ENCODE results near the gene CUX1. TPM values are rescaled to one million over a fixed set of nuclear protein-coding genes. Genes with fewer than 3 reads are reported as not detected.

CUX1 gene
- total RNA-seq, 1 donor from 2014 or later: 97.4 TPM

DNA sequence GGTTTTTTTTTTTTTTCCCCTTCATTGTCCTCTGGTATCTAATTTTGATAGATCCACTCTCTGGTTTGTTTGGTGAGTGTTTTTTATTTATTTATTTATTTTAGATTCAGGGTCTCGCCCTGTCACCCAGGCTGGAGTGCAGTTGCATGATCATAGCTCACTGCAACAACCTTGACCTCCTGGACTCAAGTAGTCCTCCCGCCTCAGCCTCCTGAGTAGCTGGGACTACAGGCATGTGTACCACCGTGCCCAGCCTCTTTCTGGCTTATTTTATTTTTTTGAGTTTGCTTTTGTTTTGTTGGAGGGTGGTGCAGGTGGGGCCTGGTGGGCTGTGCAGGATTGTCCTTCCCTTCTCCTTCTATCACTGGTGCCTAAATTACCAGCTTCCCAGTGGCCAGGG lies 282.0 kb downstream of the CUX1 start:
- DNase-seq: no peak
- ATAC-seq (ENCODE audit: poor library complexity): no peak
- intact Hi-C loops (cut with DNase I): no loop called here

DNA sequence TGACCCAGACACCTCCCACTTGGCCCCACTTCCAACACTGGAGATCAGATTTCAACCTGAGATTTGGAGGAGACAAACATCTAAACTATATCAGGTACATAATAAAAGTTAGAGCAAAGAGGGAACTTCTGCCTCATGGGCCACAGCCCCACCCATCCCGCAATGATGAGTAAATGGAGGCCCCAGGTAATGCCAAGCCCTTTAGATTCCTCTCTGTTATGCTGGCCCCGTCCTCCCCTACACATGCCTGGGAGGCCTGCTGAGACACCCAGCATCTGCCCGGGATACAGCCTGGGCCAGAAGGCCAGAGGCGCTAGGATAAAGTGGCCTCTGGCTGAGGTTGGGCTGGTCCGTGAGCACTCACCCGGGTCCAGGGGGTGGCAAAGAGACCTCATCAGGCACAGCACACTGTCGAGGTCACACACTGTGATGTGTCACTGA lies 283.7 kb downstream of the CUX1 start:
- no peak for ATAC-seq (ENCODE audit: poor library complexity)

DNA sequence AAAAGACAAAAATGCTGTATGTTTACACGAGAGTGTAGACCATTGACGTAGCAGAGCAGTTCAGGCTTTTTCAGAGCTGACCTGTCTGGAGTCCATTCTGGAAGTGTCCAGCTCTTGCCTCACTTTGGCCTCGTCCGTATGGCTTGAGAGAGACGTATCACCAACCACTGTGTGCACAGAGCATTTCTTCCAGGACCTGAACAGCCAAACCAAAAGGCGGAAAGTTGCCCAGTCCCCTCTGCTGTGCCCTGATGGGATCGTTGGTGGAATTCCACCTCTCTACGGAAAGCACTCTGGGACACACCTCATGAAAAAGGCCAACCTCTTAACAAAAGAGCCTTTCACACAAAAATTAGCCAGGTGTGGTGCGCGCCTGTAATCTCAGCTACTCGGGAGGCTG lies 284.5 kb downstream of the CUX1 start:
- intact Hi-C loops (cut with DNase I): no loop called here
- DNase-seq: no peak
- ATAC-seq (ENCODE audit: poor library complexity): no peak

More for the DNA sequence above, 283.7 kb downstream of the CUX1 start:
- no peak for DNase-seq
- intact Hi-C loops (cut with DNase I): no loop called here

DNA sequence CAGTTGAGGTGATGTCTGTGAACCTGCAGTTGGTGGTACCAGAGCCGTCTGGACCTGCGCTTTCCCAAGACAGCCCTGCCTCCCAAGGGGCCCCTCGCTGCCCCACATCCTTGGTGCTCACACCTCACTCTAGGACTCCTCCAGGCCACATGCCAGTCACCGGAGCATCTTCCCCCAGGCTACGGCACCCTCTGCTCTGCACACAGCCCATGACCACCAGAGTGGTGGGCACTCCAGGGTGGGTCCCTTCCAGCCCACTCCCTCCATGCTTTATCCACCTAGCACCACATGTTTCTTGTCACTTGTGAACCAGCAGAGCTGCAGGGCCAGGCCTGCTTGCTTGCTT lies 285.6 kb downstream of the CUX1 start:
- no peak for DNase-seq
- intact Hi-C loops (cut with DNase I): no loop called here
- no peak for ATAC-seq (ENCODE audit: poor library complexity)

DNA sequence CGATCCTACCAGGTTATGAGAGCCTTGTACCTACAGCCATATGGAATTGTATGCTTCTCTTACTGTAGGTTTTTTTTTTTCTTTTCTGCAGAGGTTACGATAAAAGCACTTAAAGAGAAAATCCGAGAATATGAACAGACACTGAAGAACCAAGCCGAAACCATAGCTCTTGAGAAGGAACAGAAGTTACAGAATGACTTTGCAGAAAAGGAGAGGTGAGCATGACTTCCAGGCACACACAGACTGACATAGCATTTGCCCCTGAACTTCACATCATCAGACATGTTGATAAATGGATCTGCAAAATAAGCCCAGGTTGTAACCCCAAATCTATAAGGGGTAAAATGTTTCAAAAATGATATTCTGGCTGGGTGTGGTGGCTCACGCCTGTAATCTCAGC lies 286.8 kb downstream of the CUX1 start:
- intact Hi-C loops (cut with DNase I): no loop called here

DNA sequence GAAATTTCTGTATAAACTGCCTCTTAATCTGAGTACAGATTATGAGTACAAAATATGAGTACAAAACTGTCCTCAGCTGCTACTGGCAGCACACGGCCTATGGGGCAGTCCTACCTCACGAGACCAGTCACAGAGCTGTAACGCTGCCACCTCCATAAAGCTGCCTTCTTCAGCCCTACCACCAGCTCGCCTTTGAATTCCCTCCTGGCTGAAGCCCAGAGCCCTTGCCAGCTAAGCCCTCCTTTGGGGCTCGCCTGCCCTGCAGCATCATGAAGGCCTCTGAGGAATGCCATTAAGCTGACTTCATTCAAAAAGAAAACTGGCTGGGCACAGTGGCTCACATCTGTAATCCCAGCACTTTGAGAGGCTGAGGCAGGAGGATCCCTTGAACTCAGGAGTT lies 289.2 kb downstream of the CUX1 start:
- intact Hi-C loops (cut with DNase I): no loop called here
- ATAC-seq (ENCODE audit: poor library complexity) (no peak), DNase-seq (no peak)

More for the DNA sequence above, 286.8 kb downstream of the CUX1 start:
- DNase-seq (no peak), ATAC-seq (ENCODE audit: poor library complexity) (no peak)

DNA sequence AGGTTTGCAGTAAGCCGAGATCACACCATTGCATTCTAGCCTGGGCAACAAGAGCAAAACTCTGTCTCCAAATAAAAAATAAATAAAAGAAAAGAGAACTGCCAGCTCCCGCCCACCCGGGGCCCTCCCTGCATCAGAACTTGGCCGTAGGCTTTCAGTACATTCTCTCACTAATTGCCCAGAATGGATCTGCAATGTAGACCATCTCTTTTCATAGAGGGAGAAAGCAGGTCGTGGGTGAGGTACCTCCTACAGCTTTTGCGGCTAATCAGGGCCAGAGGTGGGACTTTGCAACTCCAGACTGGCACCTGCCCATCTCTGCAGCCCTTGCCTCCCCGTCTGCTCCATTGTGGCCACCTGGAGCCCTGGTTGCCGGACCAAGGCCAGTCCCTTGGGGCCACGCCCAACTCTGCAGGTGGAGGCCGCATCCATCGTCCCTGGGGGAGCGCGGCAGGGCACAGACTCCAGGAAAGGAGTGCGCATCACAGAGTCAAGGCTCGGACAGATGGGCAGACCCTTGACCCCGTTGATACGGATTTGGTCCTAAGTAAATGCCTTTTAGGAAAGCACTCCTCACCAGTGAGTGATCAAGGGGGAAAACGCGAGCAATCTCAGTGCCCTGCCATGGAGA lies 290.2 kb downstream of the CUX1 start:
- intact Hi-C loops (cut with DNase I): no loop called here
- no peak for ATAC-seq (ENCODE audit: poor library complexity)
- no peak for DNase-seq

DNA sequence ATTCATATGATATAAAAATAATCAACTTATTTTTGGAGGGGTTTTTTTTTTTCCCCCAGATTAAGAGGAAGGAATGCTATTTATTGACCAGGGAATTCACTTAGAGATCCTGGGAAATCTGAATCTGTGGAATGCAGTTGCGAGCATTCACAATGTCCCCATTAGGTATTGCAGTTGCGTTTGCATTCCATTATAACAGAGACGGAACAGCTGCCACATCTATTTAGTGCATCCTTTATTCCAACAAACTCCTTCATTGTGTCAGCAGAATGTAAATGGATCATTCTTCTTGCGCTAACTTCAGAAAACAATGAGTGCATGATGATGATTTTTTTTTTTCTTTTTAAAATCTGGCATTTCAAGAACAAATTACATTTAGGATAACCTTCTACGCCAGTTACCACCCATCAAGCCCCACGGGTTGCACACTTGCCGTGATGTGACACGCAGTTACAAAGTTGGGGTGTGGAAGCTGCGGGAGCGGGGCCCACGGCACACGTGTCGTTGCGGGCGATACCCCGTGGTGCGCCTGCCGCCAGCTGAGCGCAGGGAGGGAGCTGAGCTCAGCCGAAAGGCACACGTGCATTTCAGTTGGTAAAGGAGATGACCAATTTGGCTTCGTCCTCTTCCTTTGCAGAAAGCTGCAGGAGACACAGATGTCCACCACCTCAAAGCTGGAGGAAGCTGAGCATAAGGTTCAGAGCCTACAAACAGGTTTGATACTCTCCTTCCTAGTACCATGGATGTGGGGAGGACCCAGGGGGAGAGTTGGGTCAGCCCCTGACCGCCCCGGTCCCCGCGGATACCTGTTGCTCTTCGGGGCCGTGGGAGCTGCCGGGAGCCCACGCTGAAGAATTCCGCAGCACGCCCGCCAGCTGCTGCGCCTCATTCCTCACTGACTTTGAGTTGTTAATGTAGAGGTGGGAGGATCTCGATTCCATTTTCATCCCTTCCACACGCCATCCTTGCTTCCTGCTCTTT lies 293.9 kb downstream of the CUX1 start:
- intact Hi-C loops (cut with DNase I): no loop called here

DNA sequence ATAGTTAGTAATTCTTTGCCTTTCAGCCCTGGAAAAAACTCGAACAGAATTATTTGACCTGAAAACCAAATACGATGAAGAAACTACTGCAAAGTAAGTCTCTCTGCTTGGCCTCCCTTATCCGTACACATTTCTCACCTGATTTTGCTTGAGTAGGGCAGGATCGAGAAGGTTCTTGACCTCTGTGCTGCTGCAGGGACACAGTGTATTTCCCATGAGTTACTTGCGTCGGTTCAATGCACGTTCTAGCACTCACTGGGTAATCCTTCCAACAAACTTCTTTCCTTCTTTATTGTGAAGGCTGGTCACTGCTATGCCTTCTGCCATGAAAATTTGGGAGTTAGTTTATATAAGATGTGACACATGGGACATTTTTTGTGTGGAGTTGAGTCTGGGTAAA lies 297.8 kb downstream of the CUX1 start:
- intact Hi-C loops (cut with DNase I): no loop called here
- ATAC-seq (ENCODE audit: poor library complexity) (no peak), DNase-seq (no peak)

More for the DNA sequence above, 293.9 kb downstream of the CUX1 start:
- DNase-seq (no peak), ATAC-seq (ENCODE audit: poor library complexity) (no peak)

DNA sequence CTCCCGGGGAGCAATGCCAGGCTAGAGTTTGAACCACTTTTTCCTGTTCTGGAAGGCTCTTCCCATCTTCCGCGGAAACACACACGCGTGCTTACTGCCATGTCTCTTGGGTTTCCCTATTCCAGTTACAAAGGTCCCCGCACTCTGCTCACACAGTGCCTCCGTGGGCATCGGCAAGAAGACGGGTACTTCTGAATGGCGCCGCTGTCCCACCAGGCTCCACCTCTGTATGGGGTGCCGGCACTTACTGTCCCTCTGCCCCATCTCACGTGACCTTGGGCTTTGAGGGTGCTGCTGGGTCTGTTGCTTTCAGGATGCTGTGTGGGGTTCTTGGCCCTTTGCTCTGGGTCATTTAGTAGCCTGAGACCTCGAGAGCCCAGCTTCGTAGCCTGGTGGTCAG lies 298.5 kb downstream of the CUX1 start:
- no peak for DNase-seq
- intact Hi-C loops (cut with DNase I): no loop called here

DNA sequence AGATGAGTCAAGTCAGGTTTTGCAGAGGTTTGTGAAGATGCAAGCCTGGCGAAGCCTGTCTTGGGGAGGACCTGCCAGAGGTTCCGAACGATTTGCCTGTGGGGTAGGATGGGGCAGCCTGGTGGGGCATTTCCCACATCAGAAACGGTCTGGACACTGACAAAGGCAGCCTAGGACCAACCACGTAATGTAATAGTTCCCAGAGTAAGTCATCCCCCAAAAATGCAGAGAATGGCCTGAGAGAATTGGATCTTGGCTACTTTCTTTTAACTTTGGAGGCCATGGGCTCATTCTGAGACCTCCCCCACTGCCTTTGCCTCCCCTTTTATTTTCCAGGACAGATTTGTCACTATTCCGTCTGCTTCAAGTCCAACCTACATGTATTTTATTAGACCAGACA lies 300.3 kb downstream of the CUX1 start:
- no peak for DNase-seq
- intact Hi-C loops (cut with DNase I): no loop called here
- no peak for ATAC-seq (ENCODE audit: poor library complexity)

More for the DNA sequence above, 298.5 kb downstream of the CUX1 start:
- ATAC-seq (ENCODE audit: poor library complexity): no peak

DNA sequence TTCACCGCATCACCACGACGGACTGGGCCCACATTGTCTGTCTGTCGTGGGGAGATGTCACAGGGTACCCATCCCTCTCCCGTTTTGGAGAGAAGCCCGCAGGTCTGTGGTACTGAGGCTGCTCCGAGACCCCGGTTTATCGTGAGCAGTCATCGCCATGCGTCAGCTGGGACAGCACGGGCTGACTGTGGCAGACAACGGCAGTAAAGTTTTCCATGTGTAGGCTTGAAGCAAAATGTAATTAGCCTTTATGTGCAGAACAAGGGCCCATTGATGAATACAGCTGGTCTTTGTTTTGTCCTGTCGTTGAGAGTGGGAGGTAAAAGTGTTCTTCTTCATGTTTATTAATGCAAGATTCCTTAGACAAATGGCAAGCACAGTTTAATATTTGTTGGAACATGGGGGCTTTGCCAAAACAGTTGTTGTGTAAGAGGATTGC lies 301.8 kb downstream of the CUX1 start:
- no peak for DNase-seq
- peak; percentile 55 for ATAC-seq (ENCODE audit: poor library complexity)
- intact Hi-C loops (cut with DNase I): no loop called here

DNA sequence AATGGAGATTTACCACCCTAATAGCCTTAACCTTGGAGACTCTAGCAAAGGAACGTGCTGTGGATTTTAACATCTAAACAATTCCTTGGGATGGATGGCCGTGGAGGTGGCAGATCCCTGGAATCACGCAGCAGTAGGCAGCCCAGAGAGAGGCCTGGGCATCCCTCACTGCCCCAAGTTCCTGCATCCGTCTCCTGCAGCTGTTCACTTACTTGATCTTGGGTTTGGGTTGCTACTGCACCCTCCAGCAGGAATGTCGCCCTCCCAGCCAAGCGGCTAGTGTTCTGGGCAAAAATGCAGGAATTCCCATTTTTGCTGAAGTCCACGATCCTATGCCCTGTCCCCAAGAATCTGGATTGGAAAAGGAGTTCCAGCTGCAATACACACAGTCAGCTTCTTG lies 302.5 kb downstream of the CUX1 start:
- DNase-seq (no peak), ATAC-seq (ENCODE audit: poor library complexity) (no peak)
- intact Hi-C loops (cut with DNase I): no loop called here

DNA sequence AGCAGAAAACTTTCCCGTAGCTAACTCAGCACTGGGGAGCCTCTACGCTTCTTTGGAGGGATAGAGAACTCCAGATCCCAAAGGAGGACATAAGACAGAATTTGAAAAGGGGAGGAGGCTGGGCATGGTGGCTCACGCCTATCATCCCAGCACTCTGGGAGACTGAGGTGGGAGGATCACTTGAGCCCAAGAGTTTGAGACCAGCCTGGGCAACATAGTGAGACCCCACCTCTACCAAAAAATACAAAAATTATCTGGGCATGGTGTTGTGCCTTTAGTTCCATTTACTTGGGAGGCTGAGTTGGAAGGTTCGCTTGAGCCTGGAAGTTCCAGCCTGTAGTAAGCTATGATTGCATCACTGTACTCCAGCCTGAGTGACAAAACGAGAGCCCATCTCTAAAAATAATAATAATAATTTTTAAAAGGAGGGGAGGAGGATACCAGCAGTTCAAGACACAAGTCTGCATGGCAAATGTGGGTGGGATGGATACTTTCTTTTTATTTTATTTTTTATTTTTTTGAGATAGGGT lies 303.3 kb downstream of the CUX1 start:
- DNase-seq (no peak), ATAC-seq (ENCODE audit: poor library complexity) (no peak)
- intact Hi-C loops (cut with DNase I): no loop called here

DNA sequence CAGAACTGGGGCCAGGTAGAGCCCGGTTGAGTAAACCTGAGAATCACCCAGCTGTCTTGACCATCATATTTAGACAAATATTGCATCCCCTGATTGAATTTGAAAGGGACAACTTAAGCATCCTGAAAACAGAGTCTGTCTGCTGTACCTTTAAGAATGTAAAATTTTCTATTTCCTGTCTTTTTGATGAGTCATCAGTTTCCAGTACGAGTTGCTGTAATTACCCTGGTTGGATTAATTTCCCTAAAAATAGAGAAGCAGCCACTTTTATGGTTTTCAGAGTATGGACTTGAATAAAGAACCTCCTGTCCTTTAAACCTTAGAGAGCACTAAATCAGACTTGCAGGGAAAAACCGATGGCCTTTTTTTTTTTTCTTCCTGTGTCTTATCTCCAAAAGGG lies 304.6 kb downstream of the CUX1 start:
- no peak for ATAC-seq (ENCODE audit: poor library complexity)
- intact Hi-C loops (cut with DNase I): no loop called here
- DNase-seq: no peak

DNA sequence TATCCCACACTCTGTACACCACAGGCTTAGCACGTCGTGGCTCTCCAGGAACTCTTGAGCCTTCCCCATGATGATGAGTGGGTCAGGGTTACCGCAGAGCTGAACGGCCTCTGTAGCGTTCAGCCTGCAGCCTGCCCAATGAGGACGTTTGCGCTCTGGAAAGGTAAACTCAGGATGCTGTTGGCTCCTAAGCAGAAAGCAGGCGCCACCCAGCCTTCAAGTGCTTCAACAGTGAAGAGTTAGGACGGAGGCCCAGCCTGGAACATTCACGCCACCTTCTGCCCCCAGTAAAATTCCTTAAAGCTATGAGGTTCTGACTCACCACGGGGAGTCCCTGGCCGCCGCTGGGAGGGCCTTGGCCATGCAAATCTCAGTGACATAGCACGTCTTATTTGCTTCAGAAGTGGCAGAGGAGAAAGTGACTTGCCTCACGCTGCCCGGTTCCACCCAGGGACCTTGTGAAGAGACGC lies 307.7 kb downstream of the CUX1 start:
- DNase-seq (peak; percentile 80), ATAC-seq (ENCODE audit: poor library complexity) (peak; percentile 93)
- intact Hi-C loops (cut with DNase I): no loop called here

DNA sequence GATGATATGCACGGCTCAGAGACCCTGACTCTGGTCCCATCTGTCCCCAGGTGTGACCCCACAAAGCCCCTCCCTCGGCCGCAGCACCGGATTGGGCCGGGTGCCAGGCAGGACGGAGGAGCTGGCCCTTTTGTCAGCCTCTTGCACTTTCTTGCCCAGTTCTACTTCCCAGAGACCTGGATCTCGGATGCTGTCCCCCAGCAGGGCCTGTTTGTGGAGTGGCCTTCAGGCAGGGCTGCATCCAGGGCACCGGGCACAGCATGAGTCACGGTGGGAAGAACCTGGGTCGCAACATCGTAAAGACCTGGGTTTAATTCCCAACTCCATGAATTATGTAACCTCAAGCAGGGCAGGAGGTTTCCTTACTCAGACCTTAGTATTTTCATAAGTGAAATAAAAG lies 310.9 kb downstream of the CUX1 start:
- DNase-seq (no peak), ATAC-seq (ENCODE audit: poor library complexity) (no peak)
- intact Hi-C loops (cut with DNase I): no loop called here

DNA sequence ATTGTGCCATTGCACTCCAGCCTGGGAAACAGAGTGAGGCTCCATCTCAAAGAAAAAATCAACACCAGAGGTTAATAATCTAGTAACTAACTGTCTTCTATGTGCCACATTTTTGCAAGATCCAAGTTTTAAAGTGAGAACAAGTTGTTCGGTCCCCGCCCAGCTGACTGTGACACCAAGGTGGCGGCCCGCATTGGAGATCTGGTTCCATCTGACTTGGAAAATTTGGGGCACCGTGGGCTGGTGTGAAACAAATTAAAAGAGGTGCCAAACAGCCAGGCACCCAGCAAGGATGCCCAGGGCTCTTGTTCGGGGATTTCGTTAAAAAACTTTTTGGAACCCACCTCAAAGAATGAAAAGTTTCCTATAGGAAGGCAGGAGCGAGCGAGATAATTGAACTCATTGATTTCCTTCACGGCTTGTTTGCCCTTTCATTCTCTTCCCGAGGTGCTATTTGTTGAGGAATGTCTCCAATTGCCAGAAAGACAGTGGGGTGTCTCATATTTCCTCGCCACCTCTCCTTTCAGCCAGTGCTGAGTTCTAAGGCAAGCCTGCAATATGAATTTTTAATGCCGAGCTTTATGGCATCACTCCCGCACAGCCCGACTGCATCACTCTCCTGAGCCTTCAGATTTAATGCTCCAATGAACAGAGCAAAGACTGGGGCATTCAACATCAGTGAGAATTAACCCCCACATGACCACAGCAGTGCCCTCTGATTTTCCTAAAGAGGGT lies 312.4 kb downstream of the CUX1 start:
- DNase-seq (no peak), ATAC-seq (ENCODE audit: poor library complexity) (no peak)
- intact Hi-C loops (cut with DNase I): no loop called here

DNA sequence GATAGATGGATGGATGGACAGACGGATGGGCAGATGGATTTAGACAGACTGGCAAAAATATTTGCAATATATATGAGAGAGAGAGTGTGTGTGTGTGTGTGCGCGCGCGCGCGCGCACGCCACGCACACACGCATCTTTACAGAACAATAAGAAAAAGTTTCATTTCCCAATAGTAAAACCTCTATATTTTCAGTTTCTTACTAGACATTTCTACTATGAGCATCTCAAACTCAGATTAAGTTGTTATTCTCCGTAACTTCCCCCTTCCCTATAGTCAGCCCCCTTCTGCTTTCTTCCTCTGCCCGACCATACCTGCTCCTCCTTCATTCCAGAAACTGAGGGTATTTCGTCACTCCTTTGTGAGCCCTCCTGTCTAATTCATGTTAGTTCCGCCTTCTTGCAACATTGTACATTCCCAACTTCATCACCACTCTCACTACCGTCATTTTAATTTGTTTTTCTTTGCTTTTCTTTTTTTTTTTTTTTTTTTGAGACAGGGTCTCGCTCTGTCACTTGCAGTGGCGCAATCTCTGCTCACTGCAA lies 314.9 kb downstream of the CUX1 start:
- no peak for ATAC-seq (ENCODE audit: poor library complexity)
- intact Hi-C loops (cut with DNase I): no loop called here
- no peak for DNase-seq
